ENCODE measurements around the gene CCDC6. TPM values are rescaled to one million over a fixed set of nuclear protein-coding genes. Genes with fewer than 3 reads are reported as not detected.

CCDC6 gene
- total RNA-seq, 2 donors from 2014 or later: 48.1 to 65.0 TPM

DNA sequence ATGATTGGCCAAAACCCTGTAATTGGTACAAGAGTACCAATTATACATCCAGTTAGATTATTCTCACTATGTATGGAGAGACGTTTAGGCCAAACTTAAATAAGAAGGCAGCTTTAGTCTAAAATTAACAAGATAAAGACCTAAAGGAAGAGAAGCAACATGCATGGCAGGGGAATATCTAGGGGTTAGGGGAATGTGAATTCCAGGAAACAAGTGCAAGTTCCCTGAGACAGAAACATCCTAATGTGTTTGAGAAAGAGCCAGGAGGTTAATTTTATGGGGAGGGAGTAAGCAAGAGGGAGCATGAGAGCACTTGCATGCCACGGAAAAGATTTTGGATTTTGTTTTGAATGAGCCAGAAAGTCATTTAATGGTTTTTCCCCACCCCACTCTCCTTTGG, 39.6 kb upstream of the CCDC6 start:
- intact Hi-C loops (cut with DNase I): no loop called here
- no peak overlapping the region for H3K27ac ChIP-seq
- no peak for TF ChIP-seq POLR2AphosphoS5 (IDR thresholded peaks at IDR 0.05)
- TF ChIP-seq POLR2A (IDR thresholded peaks at IDR 0.05): no peak
- TF ChIP-seq, protein P1, sequence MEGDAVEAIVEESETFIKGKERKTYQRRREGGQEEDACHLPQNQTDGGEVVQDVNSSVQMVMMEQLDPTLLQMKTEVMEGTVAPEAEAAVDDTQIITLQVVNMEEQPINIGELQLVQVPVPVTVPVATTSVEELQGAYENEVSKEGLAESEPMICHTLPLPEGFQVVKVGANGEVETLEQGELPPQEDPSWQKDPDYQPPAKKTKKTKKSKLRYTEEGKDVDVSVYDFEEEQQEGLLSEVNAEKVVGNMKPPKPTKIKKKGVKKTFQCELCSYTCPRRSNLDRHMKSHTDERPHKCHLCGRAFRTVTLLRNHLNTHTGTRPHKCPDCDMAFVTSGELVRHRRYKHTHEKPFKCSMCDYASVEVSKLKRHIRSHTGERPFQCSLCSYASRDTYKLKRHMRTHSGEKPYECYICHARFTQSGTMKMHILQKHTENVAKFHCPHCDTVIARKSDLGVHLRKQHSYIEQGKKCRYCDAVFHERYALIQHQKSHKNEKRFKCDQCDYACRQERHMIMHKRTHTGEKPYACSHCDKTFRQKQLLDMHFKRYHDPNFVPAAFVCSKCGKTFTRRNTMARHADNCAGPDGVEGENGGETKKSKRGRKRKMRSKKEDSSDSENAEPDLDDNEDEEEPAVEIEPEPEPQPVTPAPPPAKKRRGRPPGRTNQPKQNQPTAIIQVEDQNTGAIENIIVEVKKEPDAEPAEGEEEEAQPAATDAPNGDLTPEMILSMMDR (IDR thresholded peaks at IDR 0.05): no peak
- H3K9me3 ChIP-seq: no peaks in the 10 kb centered on the region
- 19% methylated on average over 2 of the region's 2 CpGs for WGBS
- H3K27me3 ChIP-seq (replicated peaks; ENCODE audit: insufficient read depth): no peaks in the 10 kb centered on the region
- H3K4me3 ChIP-seq: no peak overlapping the region
- no peaks in the 10 kb centered on the region for H3K36me3 ChIP-seq
- DNase-seq (ENCODE audit: low spot score): no peak
- no peaks in the 10 kb centered on the region for H3K4me1 ChIP-seq (replicated peaks)

- 70% methylated on average over 5 of the region's 5 CpGs for WGBS
- DNase-seq (ENCODE audit: low spot score): no peak
- no peaks in the 10 kb centered on the region for H3K4me1 ChIP-seq (replicated peaks)
- H3K4me3 ChIP-seq: no peak overlapping the region
- TF ChIP-seq POLR2AphosphoS5 (IDR thresholded peaks at IDR 0.05): no peak
- TF ChIP-seq, protein P1 (IDR thresholded peaks at IDR 0.05): no peak
- no peak for TF ChIP-seq POLR2A (IDR thresholded peaks at IDR 0.05)
- no peaks in the 10 kb centered on the region for H3K36me3 ChIP-seq
- H3K27me3 ChIP-seq (replicated peaks; ENCODE audit: insufficient read depth): no peaks in the 10 kb centered on the region
- no peaks in the 10 kb centered on the region for H3K9me3 ChIP-seq
- intact Hi-C loops (cut with DNase I): no loop called here
- H3K27ac ChIP-seq: no peak overlapping the region
These were observed 39.2 kb upstream of the CCDC6 start for GRCh38 chr10:59945590-59945989.

DNA sequence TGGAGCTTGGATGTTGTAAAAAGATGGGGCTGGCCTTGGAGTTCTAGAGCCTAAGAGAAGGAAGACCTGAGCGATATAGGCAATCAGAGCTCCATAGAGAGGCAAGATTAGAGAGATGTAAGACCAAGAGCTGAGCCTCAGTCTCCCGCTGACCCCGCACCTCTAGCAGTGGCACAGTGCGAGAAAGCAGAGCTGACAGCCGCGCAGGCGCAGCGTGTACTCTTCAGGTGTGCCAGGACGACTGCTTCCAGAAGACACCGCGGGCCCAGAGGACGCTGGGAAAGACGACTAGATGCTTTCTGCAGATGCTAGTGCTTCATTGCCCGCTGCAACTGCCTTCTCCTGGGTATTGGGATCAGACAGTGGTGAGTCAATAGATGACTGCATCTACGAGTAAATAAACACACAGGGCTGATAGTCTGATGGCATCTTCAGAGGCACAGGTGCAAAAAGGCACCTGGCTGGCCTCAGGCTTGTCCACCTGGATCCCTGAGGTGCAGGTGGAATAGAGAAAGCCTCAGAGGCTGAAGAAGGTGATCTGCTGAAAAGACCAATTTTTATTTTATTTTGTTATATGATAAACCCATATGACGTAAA, 38.1 kb upstream of the CCDC6 start:
- Histone ChIP-seq H3K9me3 (no peaks in the 10 kb centered on the region), H3K4me3 (no peak overlapping the region), H3K4me1 (replicated peaks) (no peaks in the 10 kb centered on the region), H3K27ac (no peak overlapping the region), H3K36me3 (no peaks in the 10 kb centered on the region), H3K27me3 (replicated peaks; ENCODE audit: insufficient read depth) (no peaks in the 10 kb centered on the region)
- intact Hi-C loops (cut with DNase I): no loop called here
- DNase-seq (ENCODE audit: low spot score): no peak
- WGBS: 88% methylated on average over 16 of the region's 16 CpGs
- TF ChIP-seq POLR2AphosphoS5 (IDR thresholded peaks at IDR 0.05) (no peak), POLR2A (IDR thresholded peaks at IDR 0.05) (no peak)
- TF ChIP-seq, protein P1 (IDR thresholded peaks at IDR 0.05): no peak

DNA sequence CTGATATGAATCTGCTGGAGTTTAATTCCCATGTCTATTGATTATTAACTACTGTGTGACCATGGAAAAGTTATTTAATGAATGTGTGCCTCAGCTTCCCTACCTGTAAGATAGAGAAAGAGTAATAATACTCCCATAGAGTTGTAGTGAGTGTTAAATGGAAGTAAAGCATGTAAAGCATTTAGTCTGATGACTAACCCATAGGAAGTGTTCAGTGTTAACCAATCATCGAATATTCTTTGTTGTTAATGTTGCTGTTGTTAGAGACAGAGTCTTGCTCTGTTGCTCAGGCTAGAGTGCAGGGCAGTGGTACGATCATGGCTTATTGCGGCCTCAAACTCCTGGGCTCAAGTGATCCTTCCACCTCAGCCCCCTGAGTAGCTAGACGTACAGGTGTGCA, 36.2 kb upstream of the CCDC6 start:
- Histone ChIP-seq H3K27ac (no peak overlapping the region), H3K4me3 (no peak overlapping the region), H3K4me1 (replicated peaks) (no peaks in the 10 kb centered on the region), H3K9me3 (no peaks in the 10 kb centered on the region), H3K36me3 (no peaks in the 10 kb centered on the region), H3K27me3 (replicated peaks; ENCODE audit: insufficient read depth) (no peaks in the 10 kb centered on the region)
- TF ChIP-seq, protein P1 (IDR thresholded peaks at IDR 0.05): no peak
- no peak for TF ChIP-seq POLR2AphosphoS5 (IDR thresholded peaks at IDR 0.05)
- no peak for TF ChIP-seq POLR2A (IDR thresholded peaks at IDR 0.05)
- intact Hi-C loops (cut with DNase I): no loop called here
- no peak for DNase-seq (ENCODE audit: low spot score)
- WGBS: 94% methylated on average over 4 of the region's 4 CpGs

- WGBS: 52% methylated on average over 1 of the region's 1 CpG
- Histone ChIP-seq H3K4me1 (replicated peaks) (no peaks in the 10 kb centered on the region), H3K36me3 (no peaks in the 10 kb centered on the region), H3K27me3 (replicated peaks; ENCODE audit: insufficient read depth) (no peaks in the 10 kb centered on the region), H3K4me3 (no peak overlapping the region), H3K27ac (no peak overlapping the region), H3K9me3 (no peaks in the 10 kb centered on the region)
- intact Hi-C loops (cut with DNase I): no loop called here
- TF ChIP-seq POLR2A (IDR thresholded peaks at IDR 0.05) (no peak), POLR2AphosphoS5 (IDR thresholded peaks at IDR 0.05) (no peak)
- TF ChIP-seq, protein P1 (IDR thresholded peaks at IDR 0.05): no peak
- no peak for DNase-seq (ENCODE audit: low spot score)
These were observed 31.4 kb upstream of the CCDC6 start for GRCh38 chr10:59937720-59938119.

Measured in prostate gland (tissue), 2 donors.